IPS-NIHi7 (cell line): ENCODE data around the gene LIM2.

Experiments used
- DNase-seq: peaks from one replicate; pipeline ENCODE4 v3.0.0; 2012; ENCODE audit warnings: mixed read lengths; ENCODE audit errors: extremely low spot score

LIM2 gene

GRCh38 chr19:51396175-51396574, 8.4 kb upstream of the LIM2 start:
- no peak for DNase-seq

- DNase-seq = peak; percentile 98
Measured at GRCh38 chr19:51394050-51394836, 6.5 kb upstream of the LIM2 start.

DNA sequence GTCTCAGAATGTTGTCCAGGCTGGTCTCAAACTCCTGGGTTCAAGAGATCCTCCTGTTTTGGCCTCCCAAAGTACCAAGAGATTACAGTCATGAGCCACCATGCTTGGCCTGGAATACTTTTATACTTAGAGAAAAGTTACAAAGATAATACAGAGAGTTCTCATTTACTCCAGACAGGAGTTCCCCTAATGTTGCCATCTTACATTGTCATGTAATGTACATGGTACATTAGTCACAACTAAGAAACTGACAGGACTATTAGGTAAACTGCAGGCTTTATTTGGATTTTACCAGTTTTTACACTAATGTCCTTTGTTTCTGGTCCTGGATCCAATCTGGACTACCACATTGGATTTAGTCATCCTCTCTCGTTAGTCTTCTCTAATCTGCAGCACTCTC, 4.9 kb upstream of the LIM2 start:
- no peak for DNase-seq

- DNase-seq = no peak
Measured at GRCh38 chr19:51391073-51391611, 3.4 kb upstream of the LIM2 start.

DNA sequence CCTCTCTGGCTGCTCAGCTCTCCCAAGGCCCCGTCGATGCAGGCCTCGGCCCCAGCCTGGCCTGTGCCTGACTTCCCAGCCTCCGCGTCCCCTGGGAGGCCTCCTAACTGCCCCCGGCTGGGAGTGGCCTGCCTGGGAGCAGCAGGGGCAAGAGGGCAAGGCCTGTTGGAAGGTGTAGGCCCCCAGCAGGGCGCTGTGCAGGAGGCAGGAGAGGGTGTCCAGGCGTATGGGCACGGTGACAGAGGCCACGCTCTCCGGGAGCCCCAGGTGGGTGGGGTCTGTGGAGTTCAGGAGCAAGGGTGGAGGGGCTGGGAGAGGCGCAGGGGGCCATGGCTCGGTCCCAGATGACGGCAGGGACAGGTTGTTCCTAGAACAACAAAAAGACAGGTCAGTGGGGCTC, 1.4 kb upstream of the LIM2 start:
- no peak for DNase-seq

GRCh38 chr19:51386882-51387520, 773 bp downstream of the LIM2 start:
- no peak for DNase-seq

GRCh38 chr19:51382004-51382403, 5.8 kb downstream of the LIM2 start:
- DNase-seq = no peak

GRCh38 chr19:51380379-51380778, 7.4 kb downstream of the LIM2 start:
- no peak for DNase-seq

DNA sequence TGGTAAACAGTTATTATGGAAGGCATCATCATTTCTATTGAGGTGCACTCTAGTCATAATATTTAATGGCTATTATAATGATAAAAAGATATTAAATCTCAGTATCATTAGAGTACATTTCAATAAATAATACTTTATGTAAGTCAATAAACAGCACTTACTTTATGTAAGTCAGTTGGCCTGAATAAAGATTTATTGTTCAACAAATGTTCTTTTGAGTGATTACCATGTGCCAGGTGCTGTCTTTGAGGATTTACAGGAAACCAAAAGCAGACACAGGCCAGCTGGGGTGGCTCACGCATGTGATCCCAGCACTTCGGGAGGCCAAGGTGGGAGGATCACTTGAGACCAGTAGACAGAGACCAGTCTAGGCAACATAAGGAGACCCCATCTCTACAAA, 10.4 kb downstream of the LIM2 start:
- no peak for DNase-seq

DNA sequence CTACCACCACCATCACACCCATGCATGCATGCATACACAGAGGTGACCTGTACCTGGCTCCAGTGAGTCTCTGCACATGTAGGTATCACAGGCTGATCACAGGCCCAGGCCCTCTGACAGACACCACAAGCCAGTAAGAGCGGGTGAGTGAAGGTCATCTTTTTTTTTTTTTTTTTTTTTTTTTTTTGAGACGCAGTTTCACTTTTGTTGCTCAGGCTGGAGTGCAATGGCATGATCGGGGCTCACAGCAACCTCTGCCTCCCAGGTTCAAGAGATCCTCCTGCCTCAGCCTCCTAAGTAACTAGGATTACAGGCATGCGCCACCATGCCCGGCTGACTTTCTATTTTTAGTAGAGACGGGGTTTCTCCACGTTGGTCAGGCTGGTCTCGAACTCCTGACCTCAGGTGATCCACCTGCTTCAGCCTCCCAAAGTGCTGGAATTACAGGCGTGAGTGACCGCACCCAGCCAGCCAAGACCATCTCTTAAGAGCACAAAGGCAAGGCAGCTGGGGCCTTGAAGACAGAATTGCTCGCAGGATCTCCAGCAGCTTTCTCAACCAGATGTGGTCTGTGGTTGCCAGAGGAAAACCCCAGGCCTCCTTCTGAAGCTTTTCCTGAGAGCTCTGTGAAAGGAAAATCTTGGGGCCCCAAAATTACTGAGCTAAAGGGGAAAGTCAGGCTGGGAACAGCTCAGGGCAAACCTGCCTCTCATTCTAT, 12.1 kb downstream of the LIM2 start:
- no peak for DNase-seq

DNA sequence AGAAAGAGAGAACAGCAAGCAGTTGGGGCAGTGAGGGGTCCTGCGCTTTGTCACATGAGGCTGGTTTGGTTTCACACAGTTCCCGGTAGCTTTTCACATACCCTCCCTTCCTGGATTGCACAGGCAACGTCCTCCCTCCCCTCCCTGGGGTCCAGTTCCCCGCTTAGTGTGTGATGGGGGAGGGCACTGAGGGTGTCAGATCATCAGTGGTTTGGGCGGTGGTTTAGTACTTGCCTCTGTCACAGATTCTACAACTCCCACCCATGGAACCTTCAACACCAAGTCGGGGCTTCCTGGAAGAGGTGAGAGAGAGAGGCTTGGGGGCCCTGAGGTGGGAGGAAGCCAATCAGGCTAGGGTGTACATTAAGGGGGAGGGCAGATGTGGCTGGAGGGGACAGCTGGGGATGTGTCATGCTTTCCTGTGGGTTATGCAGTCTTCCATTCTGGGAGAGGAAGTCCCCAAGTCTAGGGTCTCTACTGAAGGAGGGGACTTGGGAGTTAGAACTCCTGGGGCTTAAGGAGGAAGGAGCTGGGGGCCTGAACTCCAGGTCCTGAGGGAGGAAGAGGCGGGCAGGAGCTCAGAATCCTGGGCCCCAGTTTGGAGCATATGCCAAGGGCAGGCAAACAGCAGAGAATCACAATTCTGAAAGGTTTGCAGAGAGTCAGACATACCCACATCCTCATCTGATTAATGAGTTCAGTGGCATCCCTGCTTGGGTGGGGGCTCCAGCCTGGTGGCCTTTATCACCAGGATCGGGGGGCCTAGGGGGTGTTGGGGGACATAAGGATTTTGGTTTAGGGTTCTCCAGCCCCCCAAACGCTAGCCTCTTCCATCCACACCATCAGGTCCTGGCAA, 14.9 kb downstream of the LIM2 start, which contains the start of gene NKG7:
NKG7 (minus strand) TSS at position 6 of the 856 bp plus-strand sequence. CDS start 119 bp downstream, outside the sequence.
- DNase-seq = no peak

DNA sequence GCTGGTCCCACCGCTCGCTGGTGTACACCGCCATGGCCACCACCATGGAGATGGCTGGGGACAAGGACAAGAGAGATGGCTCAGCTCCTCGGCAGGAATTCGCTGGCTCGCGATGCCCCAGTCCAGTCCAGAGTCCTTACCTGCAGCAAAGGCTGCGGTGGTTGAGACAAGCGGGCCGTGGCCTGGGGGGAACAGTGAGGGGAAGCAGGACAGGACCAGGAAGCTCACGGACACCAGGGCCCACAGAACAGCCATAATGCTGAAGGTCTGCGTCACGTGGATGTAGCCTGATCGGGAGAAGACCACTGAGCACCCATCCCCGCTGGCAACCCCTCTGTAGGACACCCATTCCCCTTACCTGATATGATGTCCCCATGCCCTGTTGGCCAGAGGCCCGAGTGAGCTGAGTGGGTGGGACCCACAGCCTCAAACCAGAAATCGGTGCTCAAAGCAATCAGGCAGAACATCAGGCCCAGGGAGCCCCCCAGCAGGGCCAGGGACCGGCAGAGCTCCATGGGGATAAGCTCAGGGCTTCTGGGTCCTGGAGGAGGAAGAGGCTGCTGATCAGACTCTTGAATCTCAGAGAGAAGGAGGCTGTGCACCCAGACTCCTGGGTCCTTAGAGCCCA, 15.6 kb downstream of the LIM2 start:
- DNase-seq = no peak

GRCh38 chr19:51371186-51371690, 16.5 kb downstream of the LIM2 start:
- DNase-seq = no peak

DNA sequence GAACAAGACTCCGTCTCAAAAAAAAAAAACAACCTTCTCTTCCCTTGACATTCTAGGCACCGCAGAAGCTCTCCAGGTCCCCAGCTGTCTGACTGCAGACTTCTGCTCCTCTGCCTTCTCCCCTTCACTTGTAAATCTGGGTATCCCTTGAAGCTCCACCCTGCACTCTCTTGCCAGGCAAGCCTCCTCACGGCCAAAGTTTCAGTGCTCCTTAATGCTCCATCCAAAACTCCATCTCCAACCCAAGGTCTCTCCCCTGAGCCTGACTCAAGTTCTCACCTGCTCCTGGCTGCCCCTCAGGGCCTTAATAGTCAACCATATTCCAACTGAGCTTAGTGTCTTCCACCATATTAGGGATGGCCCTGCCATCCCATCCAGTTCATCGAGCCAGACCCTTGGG, 17.5 kb downstream of the LIM2 start:
- DNase-seq = no peak

- DNase-seq = peak; percentile 49
Measured at GRCh38 chr19:51368366-51369282, 19.1 kb downstream of the LIM2 start, which contains the start of gene CLDND2. CLDND2 (minus strand) TSS chr19:51369003; CDS start chr19:51368577, 426 bp downstream.

GRCh38 chr19:51367565-51368365, 20.0 kb downstream of the LIM2 start:
- DNase-seq = peak; percentile 99

DNA sequence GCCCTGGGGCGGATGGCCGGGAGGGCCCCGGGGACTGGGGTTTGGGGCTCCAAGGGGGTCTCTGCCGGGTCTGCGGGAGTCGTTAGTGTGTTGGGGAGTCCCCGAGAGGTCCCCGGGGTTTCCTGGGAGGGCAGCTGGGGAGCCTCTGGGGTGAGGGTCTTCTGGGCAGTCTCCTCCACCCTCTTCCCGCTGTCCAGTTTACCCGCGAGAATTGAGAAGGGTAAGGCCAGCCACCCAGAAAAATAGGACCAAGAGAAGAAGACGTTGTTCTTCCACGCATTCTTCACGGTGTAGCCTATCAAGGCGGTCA, 20.6 kb downstream of the LIM2 start:
- no peak for DNase-seq

DNA sequence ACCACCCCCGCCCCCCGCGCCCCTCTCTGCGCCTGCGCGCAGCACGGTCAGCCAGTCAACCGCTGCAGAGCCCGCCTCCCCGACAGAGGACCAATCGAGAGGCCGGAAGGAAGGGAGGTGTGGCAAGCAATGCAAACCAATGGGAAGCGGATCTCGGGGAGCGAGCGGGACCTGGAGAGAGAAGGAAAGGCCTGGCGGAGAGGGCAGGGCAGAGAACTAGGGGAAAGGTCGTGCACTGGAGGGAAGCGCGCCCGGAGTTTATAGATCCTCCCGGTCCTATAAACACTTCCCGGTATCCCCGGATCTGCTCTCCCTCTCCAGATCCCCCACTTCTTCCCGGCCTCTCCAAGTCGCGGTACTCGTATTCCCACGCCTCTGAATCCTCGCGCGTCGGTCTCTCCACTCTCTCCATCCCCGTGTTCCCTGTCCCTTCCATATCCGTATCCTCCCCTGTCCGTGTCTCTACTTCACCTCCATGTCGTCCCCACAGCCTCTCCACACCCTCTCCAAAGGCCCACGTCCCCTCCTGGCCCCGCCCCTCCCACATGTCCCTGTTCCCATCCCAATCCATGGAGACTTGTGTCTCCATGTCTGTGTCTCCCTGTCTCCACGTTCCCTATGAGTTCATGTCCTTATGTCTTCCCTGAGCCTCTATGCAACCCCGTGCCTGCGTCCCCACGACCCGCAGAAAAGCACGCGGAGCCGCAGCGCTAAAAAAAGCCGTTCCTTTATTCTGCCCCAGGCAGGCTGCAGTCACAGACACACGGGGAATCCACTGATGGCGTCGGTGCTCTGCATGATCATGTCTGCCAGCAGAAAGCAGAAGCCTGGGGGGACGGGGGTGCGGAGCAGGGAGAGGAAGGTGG, 21.2 kb downstream of the LIM2 start:
- peak; percentile 96 for DNase-seq
